Fibroblast of the aortic adventitia (primary cell): Measurements from ENCODE around the gene CTIF. TPM values are rescaled to one million over a fixed set of nuclear protein-coding genes. Genes with fewer than 3 reads are reported as not detected.
A peak's percentile ranks its signal among the peaks of the same experiment; 100 is the strongest.

Experiments used
- DNase-seq: peaks from one replicate; pipeline ENCODE4 v3.0.0-alpha.2; 2010; ENCODE audit warnings: low read depth
- H3K4me3 ChIP-seq: 2 replicates; pipeline ENCODE4 v1.5.1; 2011; ENCODE audit warnings: low read depth, mild to moderate bottlenecking, control low read depth, low read length, moderate library complexity
- CTCF ChIP-seq: IDR thresholded peaks from 2 replicates; pipeline ENCODE4 v1.5.1; 2011; ENCODE audit warnings: mild to moderate bottlenecking, low read length, control low read depth, inconsistent platforms; ENCODE audit not compliant: insufficient read depth
- total RNA-seq: library from RNA; depleted of rRNA; stranded (reverse); fragments of >200 nt; gene quantifications from 2 replicates; pipeline ENCODE4 v1.2.3, GENCODE V29; 2012; ENCODE audit warnings: low replicate concordance

The CTIF gene
- total RNA-seq, 1 donor: 29.0 TPM

- no peak overlapping the region for H3K4me3 ChIP-seq
- no peak for DNase-seq
- no peak for TF ChIP-seq CTCF
These were observed 182.5 kb downstream of the CTIF start for GRCh38 chr18:48721312-48721711.

GRCh38 chr18:48723016-48723415 lies 184.2 kb downstream of the CTIF start:
- no peak for TF ChIP-seq CTCF
- no peak overlapping the region for H3K4me3 ChIP-seq
- DNase-seq: no peak

GRCh38 chr18:48723837-48724236 lies 185.0 kb downstream of the CTIF start:
- no peak for TF ChIP-seq CTCF
- H3K4me3 ChIP-seq: no peak overlapping the region
- no peak for DNase-seq

- TF ChIP-seq CTCF: no peak
- H3K4me3 ChIP-seq: no peak overlapping the region
- DNase-seq: no peak
These were observed 185.6 kb downstream of the CTIF start for GRCh38 chr18:48724442-48724841.

GRCh38 chr18:48724939-48725338 lies 186.1 kb downstream of the CTIF start:
- no peak for TF ChIP-seq CTCF
- no peak for DNase-seq
- no peak overlapping the region for H3K4me3 ChIP-seq

- no peak for DNase-seq
- no peak overlapping the region for H3K4me3 ChIP-seq
- TF ChIP-seq CTCF: no peak
These were observed 186.7 kb downstream of the CTIF start for GRCh38 chr18:48725562-48725961.

GRCh38 chr18:48727681-48728080 lies 188.8 kb downstream of the CTIF start:
- H3K4me3 ChIP-seq: no peak overlapping the region
- peak; percentile 95 for DNase-seq
- no peak for TF ChIP-seq CTCF
